GM19025 (cell line): Measurements from ENCODE around the gene TSEN15.
"Not testable (repeated sequence)": the region's sequence is repeated elsewhere in the genome, so short reads cannot be mapped to it uniquely, and the experiment has no call there.

Source experiments
- ATAC-seq: cut with Tn5 transposase; IDR thresholded peaks from one replicate; pipeline ENCODE4 v1.9.1; 2021; ENCODE audit warnings: mild to moderate bottlenecking, low read depth, moderate library complexity; ENCODE audit not compliant: unreplicated experiment

TSEN15 gene

DNA sequence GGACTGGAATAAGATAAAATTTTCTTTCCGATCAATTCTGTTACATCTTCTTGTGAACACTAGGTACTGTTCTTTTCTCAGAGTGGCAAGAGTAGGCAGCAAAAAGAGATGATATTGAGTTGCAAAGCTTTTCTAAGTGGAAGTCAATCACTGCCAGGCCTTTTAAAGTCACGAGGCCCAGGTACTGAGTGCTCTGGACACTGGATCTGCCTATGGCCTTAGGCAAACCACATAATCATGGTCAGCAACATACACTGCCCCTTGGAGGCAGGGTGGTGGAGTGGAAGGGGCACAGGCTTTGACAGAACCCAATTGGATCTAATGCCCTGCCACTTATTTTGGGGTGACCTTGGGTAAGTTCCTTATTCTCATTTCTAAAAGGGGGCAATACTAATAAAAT, 41.5 kb downstream of the TSEN15 start:
- no peak for ATAC-seq

DNA sequence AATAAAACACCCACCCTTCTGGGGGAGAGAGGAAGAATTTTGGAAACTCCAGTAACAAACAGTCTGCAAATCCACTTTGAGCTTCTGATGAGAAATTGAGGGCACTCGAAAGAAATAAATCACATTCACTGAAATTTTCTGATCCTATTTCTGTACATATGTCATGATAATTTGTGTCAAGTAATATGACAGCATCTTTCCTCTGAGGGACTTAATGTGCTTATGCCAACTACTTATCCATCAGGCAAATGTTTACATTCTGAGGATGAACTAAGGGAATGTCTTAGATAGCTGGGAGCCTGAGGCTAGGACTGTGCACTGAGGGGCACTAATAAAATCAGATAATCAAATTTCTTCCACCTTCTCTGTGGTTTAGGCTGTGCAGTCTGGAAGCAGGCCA, 44.5 kb downstream of the TSEN15 start:
- ATAC-seq, result no peak

DNA sequence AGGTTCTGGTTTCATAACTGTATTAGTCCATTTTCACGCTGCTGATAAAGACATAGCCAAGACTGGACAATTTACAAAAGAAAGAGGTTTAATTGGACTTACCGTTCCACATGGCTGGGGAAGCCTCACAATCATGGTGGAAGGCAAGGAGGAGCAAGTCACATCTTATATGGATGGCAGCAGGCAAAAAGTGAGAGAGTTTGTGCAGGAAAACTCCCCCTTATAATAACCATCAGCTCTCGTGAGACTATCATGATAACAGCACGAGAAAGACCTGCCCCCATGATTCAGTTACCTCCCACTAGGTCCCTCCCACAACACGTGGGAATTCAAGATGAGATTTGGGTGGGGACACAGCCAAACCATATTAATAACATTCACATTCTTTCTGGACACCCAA, 45.0 kb downstream of the TSEN15 start:
- ATAC-seq, result not testable (repeated sequence)

DNA sequence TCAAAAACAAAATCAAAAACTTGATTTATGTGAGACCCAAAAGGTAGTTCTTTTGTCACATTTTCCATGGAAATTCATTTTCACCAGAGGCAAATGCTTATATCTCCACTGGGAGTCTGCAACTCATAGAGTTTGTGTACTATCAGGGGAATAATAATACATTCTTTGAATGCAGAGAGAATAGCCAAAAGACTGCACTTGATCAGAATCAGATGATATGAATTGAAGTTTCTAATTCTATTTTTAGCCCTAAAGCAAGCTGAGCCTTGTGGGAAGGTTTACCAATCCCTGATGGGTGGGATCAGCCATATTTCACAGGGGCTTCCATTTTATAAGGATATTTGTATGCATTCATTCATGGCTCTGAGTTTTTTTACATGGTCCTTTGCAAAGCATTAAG, 49.6 kb downstream of the TSEN15 start:
- ATAC-seq, result no peak

DNA sequence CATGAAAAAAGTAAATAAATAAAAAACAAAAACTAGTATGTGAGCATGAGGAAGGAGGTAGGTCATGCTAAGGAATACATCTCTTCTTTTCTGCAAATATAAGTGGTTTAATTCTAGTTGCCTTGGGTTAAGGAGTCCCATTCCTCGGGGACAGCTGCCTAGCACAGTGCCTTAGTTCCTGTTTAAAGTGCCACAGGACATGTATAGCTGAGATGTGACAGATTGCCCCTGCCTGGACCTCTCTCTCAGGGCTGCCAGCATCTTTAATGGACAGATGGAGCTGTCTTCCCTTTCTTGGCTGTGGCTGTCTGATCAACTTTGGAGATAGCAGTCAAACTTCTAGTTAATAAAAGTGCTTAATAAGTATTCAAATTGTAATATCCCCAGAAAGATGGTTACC, 50.0 kb downstream of the TSEN15 start:
- ATAC-seq, result no peak

DNA sequence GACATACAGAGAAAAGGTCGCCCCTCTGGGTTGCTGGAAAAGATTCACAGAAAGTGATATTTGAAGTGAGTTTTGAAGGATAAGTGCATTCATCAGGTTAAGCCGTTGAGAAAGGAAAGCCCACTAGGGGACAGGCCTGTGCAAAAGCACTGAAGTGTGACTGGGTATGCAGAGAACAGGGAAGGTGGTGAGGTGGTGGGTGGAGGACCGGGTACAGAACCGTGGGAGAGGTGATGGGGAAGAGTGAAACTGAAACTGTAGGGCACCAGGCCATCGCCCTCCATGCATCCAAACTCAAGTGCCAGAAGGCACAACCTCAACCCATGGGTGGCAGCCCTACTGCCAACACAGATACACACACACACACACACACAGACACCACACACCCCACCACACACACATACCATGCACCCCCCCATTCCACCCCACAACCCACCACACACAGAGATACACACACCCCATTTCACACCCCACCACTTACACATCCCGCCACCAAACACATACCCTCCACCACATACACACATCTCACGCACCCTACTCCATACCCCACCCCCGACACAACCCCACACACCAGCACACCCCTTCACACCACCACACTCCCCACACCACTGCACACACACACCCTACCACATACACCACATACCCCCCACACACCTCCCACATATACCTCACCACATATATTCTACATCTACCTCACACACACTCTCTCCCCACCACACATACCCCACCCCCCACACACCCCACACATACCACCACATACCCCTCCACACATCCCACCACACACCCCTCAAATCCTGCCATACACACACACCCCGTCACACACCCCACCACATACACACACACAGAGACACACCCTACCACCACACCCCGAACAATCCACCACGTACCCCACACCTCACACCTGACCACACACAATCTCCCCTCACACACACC, 59.0 kb downstream of the TSEN15 start:
- no peak for ATAC-seq

DNA sequence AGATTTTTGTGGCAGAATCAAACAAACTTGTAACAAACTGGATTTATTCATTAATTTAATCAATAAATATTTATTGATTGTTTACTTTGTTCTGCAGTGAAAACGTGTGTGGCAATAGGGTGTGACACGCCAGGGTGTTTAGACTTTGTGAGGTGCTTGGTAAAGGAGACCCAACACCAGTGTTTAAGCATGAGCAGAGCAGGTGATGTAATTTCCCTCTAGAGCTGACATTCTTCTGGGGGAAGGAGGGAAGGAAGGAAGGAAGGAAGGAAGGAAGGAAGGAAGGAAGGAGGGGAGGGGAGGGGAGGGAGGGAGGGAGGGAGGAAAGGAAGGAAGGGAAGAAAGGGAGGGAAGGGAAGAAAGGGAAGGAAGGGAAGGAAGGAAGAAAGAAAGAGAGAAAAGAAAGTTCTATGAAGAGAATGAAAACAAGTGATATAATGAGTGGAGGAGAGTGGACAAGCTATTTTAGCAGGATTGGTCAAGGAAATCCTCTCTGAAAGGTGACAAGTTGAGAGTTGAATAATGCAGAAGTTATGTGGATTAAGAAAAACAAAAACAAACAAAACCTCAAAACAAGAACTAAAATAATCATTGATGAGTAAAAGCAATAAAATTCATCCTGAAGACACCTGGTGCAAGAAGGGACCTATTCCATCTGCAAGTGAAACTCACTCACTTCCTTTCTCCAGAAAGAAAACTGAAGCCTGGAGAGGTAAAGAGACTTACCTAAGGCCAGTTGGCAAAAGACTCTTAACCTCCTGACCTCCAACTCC, 60.8 kb downstream of the TSEN15 start:
- no peak for ATAC-seq

DNA sequence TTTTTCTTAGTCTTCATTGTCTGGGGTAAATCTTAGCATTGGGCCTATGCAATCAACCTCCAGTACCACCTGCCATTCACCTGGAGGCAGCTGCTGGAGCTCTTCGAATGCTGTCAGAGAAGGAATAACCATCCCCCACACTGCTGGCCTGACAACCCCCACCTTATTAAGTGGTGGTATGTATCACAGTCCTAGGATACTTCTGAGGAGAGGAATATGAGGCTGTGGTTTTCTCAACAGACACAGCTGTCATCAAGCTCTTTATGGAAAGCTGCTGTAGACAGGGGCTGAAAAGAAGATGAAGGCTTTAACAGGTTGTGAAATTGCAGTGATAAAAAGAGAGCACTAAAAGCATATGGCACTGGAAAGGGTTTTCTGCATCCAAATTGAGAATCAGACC, 61.7 kb downstream of the TSEN15 start:
- no peak for ATAC-seq

DNA sequence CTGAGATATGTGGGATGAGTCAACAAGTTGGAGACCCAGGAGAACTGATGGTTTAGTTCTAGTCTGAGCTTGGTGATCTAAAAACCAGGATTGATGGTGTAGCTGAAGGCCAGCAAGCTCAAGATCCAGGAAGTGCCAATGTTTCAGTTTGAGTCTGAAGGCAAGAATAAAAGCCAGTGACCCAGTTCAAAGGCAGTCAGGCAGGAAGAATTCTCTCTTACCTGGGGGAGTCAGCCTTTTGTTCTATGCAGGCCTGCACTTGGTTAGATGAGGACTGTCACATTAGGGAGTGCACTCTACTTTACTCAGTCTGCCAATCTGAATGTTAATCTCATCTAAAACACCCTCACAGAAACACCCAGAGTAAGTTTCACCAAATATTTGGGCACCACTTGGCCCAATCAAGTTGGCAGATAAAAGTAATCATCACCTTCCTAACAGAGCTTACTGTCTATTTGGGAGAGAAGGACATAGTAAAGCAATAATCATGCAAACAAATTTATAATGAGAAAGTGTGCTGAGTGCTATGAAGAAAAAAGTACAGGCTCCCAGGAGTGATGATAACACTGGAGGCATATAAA, 63.4 kb downstream of the TSEN15 start:
- no peak for ATAC-seq

DNA sequence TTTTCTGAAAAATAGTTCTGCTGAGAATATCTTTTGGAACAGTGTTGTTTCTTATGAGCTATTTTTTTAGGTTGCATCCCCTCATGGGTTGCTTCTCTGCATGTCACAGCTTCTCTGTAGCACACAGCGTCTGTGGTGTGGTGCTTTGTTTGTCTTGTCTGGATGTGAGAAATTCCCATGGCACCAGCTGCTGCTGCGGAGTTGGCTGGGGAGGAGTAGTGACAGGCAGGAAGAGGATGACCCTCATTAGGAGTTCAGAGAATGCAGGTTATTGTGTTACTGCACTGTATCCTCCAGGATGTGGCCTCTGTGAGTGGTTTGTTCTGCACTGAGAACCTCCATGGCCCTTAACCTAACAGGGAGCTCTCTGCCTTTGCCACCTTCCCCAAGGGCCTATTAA, 64.8 kb downstream of the TSEN15 start:
- ATAC-seq, result no peak

DNA sequence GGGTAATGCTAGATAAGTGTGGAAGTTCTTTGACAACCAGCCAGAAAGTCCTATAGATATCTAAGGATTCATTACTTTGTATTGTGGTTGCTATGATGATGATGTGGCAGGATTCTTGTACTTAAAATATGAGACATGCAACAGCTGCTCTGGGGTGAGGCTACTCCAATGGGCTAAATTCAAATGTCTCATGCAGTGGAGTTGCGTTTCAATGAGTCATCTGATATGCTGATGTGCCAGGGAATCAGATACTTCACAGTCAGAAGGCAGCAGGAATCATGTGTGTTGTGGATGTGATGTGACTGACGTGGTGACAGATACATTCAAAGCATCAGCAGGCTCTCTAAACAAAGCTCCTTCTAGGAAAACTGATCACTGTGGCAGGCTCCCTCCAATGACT, 66.5 kb downstream of the TSEN15 start:
- no peak for ATAC-seq
